Measurements from ENCODE around the gene SLC24A4. TPM values are rescaled to one million over a fixed set of nuclear protein-coding genes. Genes with fewer than 3 reads are reported as not detected.

The SLC24A4 gene
- polyA plus RNA-seq, 1 donor from 2014 or later, result 0.17 TPM

- no peak for TF ChIP-seq EP300 (conservative IDR thresholded peaks at IDR 0.05; ENCODE audit: poor library complexity, severe bottlenecking)
- no peak for TF ChIP-seq MXI1 (conservative IDR thresholded peaks at IDR 0.05; ENCODE audit: poor library complexity, severe bottlenecking)
- no peak for TF ChIP-seq CTCF (IDR thresholded peaks at IDR 0.05; ENCODE audit: poor library complexity, severe bottlenecking)
- no peak for TF ChIP-seq SMC3 (conservative IDR thresholded peaks at IDR 0.05; ENCODE audit: poor library complexity)
- no peak for TF ChIP-seq REST (IDR thresholded peaks at IDR 0.05; ENCODE audit: borderline replicate concordance)
- TF ChIP-seq RAD21 (conservative IDR thresholded peaks at IDR 0.05), result no peak
- TF ChIP-seq EZH2 (IDR thresholded peaks at IDR 0.05; ENCODE audit: borderline replicate concordance, insufficient read depth, low read length, poor library complexity, severe bottlenecking), result no peak
- TF ChIP-seq TAF1 (IDR thresholded peaks at IDR 0.05; ENCODE audit: low read depth), result no peak
- no peak for TF ChIP-seq POLR2AphosphoS5 (IDR thresholded peaks at IDR 0.05)
- H3K27ac ChIP-seq (ENCODE audit: low read length), result no peak overlapping the region
- H4K20me1 ChIP-seq (ENCODE audit: insufficient read depth), result no peaks in the 10 kb centered on the region
Measured at GRCh38 chr14:92404018-92404417, 81.1 kb downstream of the SLC24A4 start.

GRCh38 chr14:92404421-92404820, 81.5 kb downstream of the SLC24A4 start:
- no peaks in the 10 kb centered on the region for H3K9me2 ChIP-seq (ENCODE audit: insufficient read depth, low read length)
- H3K27me3 ChIP-seq (ENCODE audit: insufficient read depth, low read depth, low read length), result no peaks in the 10 kb centered on the region
- no peak overlapping the region for H3K27ac ChIP-seq (ENCODE audit: low read length)
- H3K9ac ChIP-seq (ENCODE audit: low read length), result no peak overlapping the region
- TF ChIP-seq TAF1 (IDR thresholded peaks at IDR 0.05; ENCODE audit: low read depth) (no peak), SMC3 (conservative IDR thresholded peaks at IDR 0.05; ENCODE audit: poor library complexity) (no peak), POLR2AphosphoS5 (IDR thresholded peaks at IDR 0.05) (no peak), MXI1 (conservative IDR thresholded peaks at IDR 0.05; ENCODE audit: poor library complexity, severe bottlenecking) (no peak), REST (IDR thresholded peaks at IDR 0.05; ENCODE audit: borderline replicate concordance) (no peak), EZH2 (IDR thresholded peaks at IDR 0.05; ENCODE audit: borderline replicate concordance, insufficient read depth, low read length, poor library complexity, severe bottlenecking) (no peak), RAD21 (conservative IDR thresholded peaks at IDR 0.05) (no peak), EP300 (conservative IDR thresholded peaks at IDR 0.05; ENCODE audit: poor library complexity, severe bottlenecking) (no peak)
- no peak overlapping the region for H3K4me2 ChIP-seq (ENCODE audit: low read length)
- no peak overlapping the region for H3K4me3 ChIP-seq (ENCODE audit: low read length)
- H3K79me2 ChIP-seq (replicated peaks; ENCODE audit: insufficient read depth, low read length), result no peaks in the 10 kb centered on the region
- H2AFZ ChIP-seq (ENCODE audit: low read depth, low read length), result no peak overlapping the region
- no peaks in the 10 kb centered on the region for H4K20me1 ChIP-seq (ENCODE audit: insufficient read depth)
- H3K9me3 ChIP-seq (ENCODE audit: low read length), result no peaks in the 10 kb centered on the region
- H3F3A ChIP-seq (ENCODE audit: insufficient read depth, low read length, poor library complexity, severe bottlenecking), result no peaks in the 10 kb centered on the region
- H3K36me3 ChIP-seq (ENCODE audit: insufficient read depth, low read length), result no peaks in the 10 kb centered on the region

More at GRCh38 chr14:92404018-92404417, 81.1 kb downstream of the SLC24A4 start:
- H3K9me3 ChIP-seq (ENCODE audit: low read length), result no peaks in the 10 kb centered on the region
- no peaks in the 10 kb centered on the region for H3K9me2 ChIP-seq (ENCODE audit: insufficient read depth, low read length)
- H3K9ac ChIP-seq (ENCODE audit: low read length), result no peak overlapping the region
- H3K27me3 ChIP-seq (ENCODE audit: insufficient read depth, low read depth, low read length), result no peaks in the 10 kb centered on the region
- H3K36me3 ChIP-seq (ENCODE audit: insufficient read depth, low read length), result no peaks in the 10 kb centered on the region
- H3K79me2 ChIP-seq (replicated peaks; ENCODE audit: insufficient read depth, low read length), result no peaks in the 10 kb centered on the region
- no peak overlapping the region for H3K4me3 ChIP-seq (ENCODE audit: low read length)
- no peak overlapping the region for H2AFZ ChIP-seq (ENCODE audit: low read depth, low read length)
- H3F3A ChIP-seq (ENCODE audit: insufficient read depth, low read length, poor library complexity, severe bottlenecking), result no peaks in the 10 kb centered on the region
- no peak overlapping the region for H3K4me2 ChIP-seq (ENCODE audit: low read length)

Data from neural cell (in vitro differentiated cells).